ENCODE results near the gene PAFAH1B2. TPM values are rescaled to one million over a fixed set of nuclear protein-coding genes. Genes with fewer than 3 reads are reported as not detected.

PAFAH1B2 gene
- total and polyA plus RNA-seq, 2 experiments from 2014 or later, result 87.5 to 148 TPM

DNA sequence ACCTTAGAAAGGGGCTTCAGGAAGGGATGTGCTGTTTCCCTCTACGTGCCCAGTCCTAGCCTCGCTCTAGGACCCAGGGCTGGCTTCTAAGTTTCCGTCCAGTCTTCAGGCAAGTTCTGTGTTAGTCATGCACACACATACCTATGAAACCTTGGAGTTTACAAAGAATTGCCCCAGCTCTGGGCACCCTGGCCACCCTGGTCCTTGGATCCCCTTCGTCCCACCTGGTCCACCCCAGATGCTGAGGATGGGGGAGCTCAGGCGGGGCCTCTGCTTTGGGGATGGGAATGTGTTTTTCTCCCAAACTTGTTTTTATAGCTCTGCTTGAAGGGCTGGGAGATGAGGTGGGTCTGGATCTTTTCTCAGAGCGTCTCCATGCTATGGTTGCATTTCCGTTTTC lies 52.9 kb downstream of the PAFAH1B2 start:
- H3K27me3 ChIP-seq (ENCODE audit: insufficient read depth), result no peaks in the 10 kb centered on the region
- H3K27ac Mint-ChIP-seq, result no peak overlapping the region
- peaks cover 23% of the 10 kb centered on the region for H3K79me2 ChIP-seq (replicated peaks; ENCODE audit: insufficient read depth)
- no peak overlapping the region for H3K4me2 ChIP-seq
- no peak for TF ChIP-seq STAT1 (IDR thresholded peaks at IDR 0.05; ENCODE audit: unreplicated experiment)
- TF ChIP-seq JUNB (IDR thresholded peaks at IDR 0.05; ENCODE audit: unreplicated experiment), result no peak
- TF ChIP-seq, protein P1, sequence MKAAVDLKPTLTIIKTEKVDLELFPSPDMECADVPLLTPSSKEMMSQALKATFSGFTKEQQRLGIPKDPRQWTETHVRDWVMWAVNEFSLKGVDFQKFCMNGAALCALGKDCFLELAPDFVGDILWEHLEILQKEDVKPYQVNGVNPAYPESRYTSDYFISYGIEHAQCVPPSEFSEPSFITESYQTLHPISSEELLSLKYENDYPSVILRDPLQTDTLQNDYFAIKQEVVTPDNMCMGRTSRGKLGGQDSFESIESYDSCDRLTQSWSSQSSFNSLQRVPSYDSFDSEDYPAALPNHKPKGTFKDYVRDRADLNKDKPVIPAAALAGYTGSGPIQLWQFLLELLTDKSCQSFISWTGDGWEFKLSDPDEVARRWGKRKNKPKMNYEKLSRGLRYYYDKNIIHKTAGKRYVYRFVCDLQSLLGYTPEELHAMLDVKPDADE (IDR thresholded peaks at IDR 0.05), result no peak
- TF ChIP-seq POLR2AphosphoS5 (IDR thresholded peaks at IDR 0.05; ENCODE audit: low read depth), result no peak
- TF ChIP-seq, protein P2, sequence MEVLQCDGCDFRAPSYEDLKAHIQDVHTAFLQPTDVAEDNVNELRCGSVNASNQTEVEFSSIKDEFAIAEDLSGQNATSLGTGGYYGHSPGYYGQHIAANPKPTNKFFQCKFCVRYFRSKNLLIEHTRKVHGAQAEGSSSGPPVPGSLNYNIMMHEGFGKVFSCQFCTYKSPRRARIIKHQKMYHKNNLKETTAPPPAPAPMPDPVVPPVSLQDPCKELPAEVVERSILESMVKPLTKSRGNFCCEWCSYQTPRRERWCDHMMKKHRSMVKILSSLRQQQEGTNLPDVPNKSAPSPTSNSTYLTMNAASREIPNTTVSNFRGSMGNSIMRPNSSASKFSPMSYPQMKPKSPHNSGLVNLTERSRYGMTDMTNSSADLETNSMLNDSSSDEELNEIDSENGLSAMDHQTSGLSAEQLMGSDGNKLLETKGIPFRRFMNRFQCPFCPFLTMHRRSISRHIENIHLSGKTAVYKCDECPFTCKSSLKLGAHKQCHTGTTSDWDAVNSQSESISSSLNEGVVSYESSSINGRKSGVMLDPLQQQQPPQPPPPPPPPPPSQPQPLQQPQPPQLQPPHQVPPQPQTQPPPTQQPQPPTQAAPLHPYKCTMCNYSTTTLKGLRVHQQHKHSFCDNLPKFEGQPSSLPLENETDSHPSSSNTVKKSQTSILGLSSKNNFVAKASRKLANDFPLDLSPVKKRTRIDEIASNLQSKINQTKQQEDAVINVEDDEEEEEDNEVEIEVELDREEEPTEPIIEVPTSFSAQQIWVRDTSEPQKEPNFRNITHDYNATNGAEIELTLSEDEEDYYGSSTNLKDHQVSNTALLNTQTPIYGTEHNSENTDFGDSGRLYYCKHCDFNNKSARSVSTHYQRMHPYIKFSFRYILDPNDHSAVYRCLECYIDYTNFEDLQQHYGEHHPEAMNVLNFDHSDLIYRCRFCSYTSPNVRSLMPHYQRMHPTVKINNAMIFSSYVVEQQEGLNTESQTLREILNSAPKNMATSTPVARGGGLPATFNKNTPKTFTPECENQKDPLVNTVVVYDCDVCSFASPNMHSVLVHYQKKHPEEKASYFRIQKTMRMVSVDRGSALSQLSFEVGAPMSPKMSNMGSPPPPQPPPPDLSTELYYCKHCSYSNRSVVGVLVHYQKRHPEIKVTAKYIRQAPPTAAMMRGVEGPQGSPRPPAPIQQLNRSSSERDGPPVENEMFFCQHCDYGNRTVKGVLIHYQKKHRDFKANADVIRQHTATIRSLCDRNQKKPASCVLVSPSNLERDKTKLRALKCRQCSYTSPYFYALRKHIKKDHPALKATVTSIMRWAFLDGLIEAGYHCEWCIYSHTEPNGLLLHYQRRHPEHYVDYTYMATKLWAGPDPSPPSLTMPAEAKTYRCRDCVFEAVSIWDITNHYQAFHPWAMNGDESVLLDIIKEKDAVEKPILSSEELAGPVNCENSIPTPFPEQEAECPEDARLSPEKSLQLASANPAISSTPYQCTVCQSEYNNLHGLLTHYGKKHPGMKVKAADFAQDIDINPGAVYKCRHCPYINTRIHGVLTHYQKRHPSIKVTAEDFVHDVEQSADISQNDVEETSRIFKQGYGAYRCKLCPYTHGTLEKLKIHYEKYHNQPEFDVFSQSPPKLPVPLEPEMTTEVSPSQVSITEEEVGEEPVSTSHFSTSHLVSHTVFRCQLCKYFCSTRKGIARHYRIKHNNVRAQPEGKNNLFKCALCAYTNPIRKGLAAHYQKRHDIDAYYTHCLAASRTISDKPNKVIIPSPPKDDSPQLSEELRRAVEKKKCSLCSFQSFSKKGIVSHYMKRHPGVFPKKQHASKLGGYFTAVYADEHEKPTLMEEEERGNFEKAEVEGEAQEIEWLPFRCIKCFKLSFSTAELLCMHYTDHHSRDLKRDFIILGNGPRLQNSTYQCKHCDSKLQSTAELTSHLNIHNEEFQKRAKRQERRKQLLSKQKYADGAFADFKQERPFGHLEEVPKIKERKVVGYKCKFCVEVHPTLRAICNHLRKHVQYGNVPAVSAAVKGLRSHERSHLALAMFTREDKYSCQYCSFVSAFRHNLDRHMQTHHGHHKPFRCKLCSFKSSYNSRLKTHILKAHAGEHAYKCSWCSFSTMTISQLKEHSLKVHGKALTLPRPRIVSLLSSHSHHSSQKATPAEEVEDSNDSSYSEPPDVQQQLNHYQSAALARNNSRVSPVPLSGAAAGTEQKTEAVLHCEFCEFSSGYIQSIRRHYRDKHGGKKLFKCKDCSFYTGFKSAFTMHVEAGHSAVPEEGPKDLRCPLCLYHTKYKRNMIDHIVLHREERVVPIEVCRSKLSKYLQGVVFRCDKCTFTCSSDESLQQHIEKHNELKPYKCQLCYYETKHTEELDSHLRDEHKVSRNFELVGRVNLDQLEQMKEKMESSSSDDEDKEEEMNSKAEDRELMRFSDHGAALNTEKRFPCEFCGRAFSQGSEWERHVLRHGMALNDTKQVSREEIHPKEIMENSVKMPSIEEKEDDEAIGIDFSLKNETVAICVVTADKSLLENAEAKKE (CRISPR knock-in tag; IDR thresholded peaks at IDR 0.05), result no peak
- no peak for TF ChIP-seq ZNF114 (CRISPR knock-in tag; IDR thresholded peaks at IDR 0.05)
- TF ChIP-seq EZH2phosphoT487 (IDR thresholded peaks at IDR 0.05; ENCODE audit: unreplicated experiment), result no peak
- no peak for TF ChIP-seq EZH2 (IDR thresholded peaks at IDR 0.05; ENCODE audit: low read depth, unreplicated experiment)
- TF ChIP-seq, protein P3, sequence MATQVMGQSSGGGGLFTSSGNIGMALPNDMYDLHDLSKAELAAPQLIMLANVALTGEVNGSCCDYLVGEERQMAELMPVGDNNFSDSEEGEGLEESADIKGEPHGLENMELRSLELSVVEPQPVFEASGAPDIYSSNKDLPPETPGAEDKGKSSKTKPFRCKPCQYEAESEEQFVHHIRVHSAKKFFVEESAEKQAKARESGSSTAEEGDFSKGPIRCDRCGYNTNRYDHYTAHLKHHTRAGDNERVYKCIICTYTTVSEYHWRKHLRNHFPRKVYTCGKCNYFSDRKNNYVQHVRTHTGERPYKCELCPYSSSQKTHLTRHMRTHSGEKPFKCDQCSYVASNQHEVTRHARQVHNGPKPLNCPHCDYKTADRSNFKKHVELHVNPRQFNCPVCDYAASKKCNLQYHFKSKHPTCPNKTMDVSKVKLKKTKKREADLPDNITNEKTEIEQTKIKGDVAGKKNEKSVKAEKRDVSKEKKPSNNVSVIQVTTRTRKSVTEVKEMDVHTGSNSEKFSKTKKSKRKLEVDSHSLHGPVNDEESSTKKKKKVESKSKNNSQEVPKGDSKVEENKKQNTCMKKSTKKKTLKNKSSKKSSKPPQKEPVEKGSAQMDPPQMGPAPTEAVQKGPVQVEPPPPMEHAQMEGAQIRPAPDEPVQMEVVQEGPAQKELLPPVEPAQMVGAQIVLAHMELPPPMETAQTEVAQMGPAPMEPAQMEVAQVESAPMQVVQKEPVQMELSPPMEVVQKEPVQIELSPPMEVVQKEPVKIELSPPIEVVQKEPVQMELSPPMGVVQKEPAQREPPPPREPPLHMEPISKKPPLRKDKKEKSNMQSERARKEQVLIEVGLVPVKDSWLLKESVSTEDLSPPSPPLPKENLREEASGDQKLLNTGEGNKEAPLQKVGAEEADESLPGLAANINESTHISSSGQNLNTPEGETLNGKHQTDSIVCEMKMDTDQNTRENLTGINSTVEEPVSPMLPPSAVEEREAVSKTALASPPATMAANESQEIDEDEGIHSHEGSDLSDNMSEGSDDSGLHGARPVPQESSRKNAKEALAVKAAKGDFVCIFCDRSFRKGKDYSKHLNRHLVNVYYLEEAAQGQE (IDR thresholded peaks at IDR 0.05; ENCODE audit: unreplicated experiment), result no peak
- TF ChIP-seq, protein P4, sequence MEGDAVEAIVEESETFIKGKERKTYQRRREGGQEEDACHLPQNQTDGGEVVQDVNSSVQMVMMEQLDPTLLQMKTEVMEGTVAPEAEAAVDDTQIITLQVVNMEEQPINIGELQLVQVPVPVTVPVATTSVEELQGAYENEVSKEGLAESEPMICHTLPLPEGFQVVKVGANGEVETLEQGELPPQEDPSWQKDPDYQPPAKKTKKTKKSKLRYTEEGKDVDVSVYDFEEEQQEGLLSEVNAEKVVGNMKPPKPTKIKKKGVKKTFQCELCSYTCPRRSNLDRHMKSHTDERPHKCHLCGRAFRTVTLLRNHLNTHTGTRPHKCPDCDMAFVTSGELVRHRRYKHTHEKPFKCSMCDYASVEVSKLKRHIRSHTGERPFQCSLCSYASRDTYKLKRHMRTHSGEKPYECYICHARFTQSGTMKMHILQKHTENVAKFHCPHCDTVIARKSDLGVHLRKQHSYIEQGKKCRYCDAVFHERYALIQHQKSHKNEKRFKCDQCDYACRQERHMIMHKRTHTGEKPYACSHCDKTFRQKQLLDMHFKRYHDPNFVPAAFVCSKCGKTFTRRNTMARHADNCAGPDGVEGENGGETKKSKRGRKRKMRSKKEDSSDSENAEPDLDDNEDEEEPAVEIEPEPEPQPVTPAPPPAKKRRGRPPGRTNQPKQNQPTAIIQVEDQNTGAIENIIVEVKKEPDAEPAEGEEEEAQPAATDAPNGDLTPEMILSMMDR (conservative IDR thresholded peaks at IDR 0.05; ENCODE audit: low read depth in 2 of 2), result no peak
- TF ChIP-seq CREB1 (CRISPR knock-in tag; IDR thresholded peaks at IDR 0.05; ENCODE audit: low read depth), result no peak
- H3K27me3 Mint-ChIP-seq (ENCODE audit: insufficient read depth, low read depth, poor library complexity), result peaks cover 29% of the 10 kb centered on the region
- H3F3A ChIP-seq (replicated peaks; ENCODE audit: low read depth), result peaks cover 11% of the 10 kb centered on the region
- H3K36me3 Mint-ChIP-seq (ENCODE audit: low read depth), result peaks cover 6% of the 10 kb centered on the region; the same call in 2 of the 3 replicates
- DNase-seq (ENCODE audit: low spot score), result no peak
- H3K27ac ChIP-seq (ENCODE audit: low read depth), result no peak overlapping the region
- no peak overlapping the region for H2AFZ ChIP-seq
- peaks cover 36% of the 10 kb centered on the region for H3K4me1 Mint-ChIP-seq
- no peak for ATAC-seq
- no peak overlapping the region for H3K4me3 ChIP-seq
- H3K36me3 ChIP-seq (ENCODE audit: insufficient read depth), result no peaks in the 10 kb centered on the region
- H3K4me1 ChIP-seq (ENCODE audit: insufficient read depth), result peaks cover 31% of the 10 kb centered on the region
- H3K9me3 Mint-ChIP-seq, result no peaks in the 10 kb centered on the region; the same call in 2 of the 3 replicates
- no peak overlapping the region for H3K4me3 Mint-ChIP-seq
- no peaks in the 10 kb centered on the region for H3K9me2 ChIP-seq (ENCODE audit: insufficient read depth)
- no peaks in the 10 kb centered on the region for H4K20me1 ChIP-seq (replicated peaks; ENCODE audit: insufficient read depth)

Data from GM23338 (cell line).